ENCODE measurements around the gene MCIDAS. TPM values are rescaled to one million over a fixed set of nuclear protein-coding genes. Genes with fewer than 3 reads are reported as not detected.

The MCIDAS gene
- total and polyA plus RNA-seq, 2 of the 13 experiments (the other 11 are each of a cell fraction or from before 2014, with no cell fraction given), result not detected

- Histone ChIP-seq H3K79me2 (ENCODE audit: insufficient read depth, low read length) (no peaks in the 10 kb centered on the region), H3K4me3 (replicated peaks in 1 of 3; ENCODE audit: insufficient read depth in 1 of 3, low read depth in 2 of 3, low read length in 3 of 3) (no peak overlapping the region), H3K9me3 (ENCODE audit: low read length) (no peaks in the 10 kb centered on the region), H3K36me3 (replicated peaks in 1 of 2; ENCODE audit: control insufficient read depth in 1 of 2, insufficient read depth in 2 of 2, low read length in 2 of 2) (no peaks in the 10 kb centered on the region), H3K9ac (ENCODE audit: insufficient read depth, low read depth, low read length) (no peak overlapping the region), H3K4me1 (ENCODE audit: insufficient read depth, low read length) (peaks cover 12% of the 10 kb centered on the region), H4K20me1 (ENCODE audit: insufficient read depth, low read length) (no peaks in the 10 kb centered on the region), H3K4me2 (ENCODE audit: low read depth, low read length) (no peak overlapping the region), H2AFZ (ENCODE audit: low read length) (no peak overlapping the region), H3K27ac (ENCODE audit: extremely low read length, insufficient read depth, low read length) (no peak overlapping the region), H3K27me3 (ENCODE audit: control insufficient read depth in 1 of 2, insufficient read depth in 2 of 2, low read length in 2 of 2) (peaks cover 0 to 15% of the 10 kb centered on the region in 2 experiments; a peak in 3 of 5 replicates)
- in situ Hi-C loops (cut with HindIII; ENCODE audit: extremely low pct_ligation_motif_present, low pct_unique_long_range_greater_than_20kb) (no loop called here), intact Hi-C loops (cut with micrococcal nuclease; ENCODE audit: unreplicated experiment) (loop anchor here (5.0 kb wide), 1 partner anchor 38 kb away; the partner anchor contains the start of gene MCIDAS)
- 0 out of 2 replicates have a peak, but pooled peaks have one; percentile 13 for TF ChIP-seq GATAD2A (CRISPR knock-in tag; IDR thresholded peaks at IDR 0.05)
- TF ChIP-seq FOXA1 (IDR thresholded peaks at IDR 0.05), result no peak
- 0 out of 2 replicates have a peak, but pooled peaks have one; percentile 21 for TF ChIP-seq FOXA1 (CRISPR knock-in tag; IDR thresholded peaks at IDR 0.05)
- TF ChIP-seq TFE3 (CRISPR knock-in tag; IDR thresholded peaks at IDR 0.05), result no peak
- no peak for TF ChIP-seq ZFP62 (CRISPR knock-in tag; IDR thresholded peaks at IDR 0.05)
- TF ChIP-seq FOXP1 (IDR thresholded peaks at IDR 0.05), result no peak
- peak; percentile 31; the same call in 1 of the 2 replicates for TF ChIP-seq FOXP1 (CRISPR knock-in tag; IDR thresholded peaks at IDR 0.05)
- peak; percentile 16; the same call in 1 of the 2 replicates for TF ChIP-seq FOXA3 (CRISPR knock-in tag; IDR thresholded peaks at IDR 0.05)
- TF ChIP-seq ZBTB39 (CRISPR knock-in tag; IDR thresholded peaks at IDR 0.05), result no peak
- ChIA-PET CTCF (ENCODE audit: low intra/inter-chr PET ratio, low total read pairs) (no interaction called here), POLR2A (no interaction called here)
- no TSS peak for BruUV-seq (replicated peaks)
- 3% methylated on average over 6 of the region's 6 CpGs for WGBS (ENCODE audit: low lambda C conversion rate)
- ATAC-seq, result no peak; the same call in 2 of the 3 replicates
- no peak for FAIRE-seq
- DNase-seq (ENCODE audit: low spot score), result no peak
Measured at GRCh38 chr5:55188656-55189540, 38.2 kb downstream of the MCIDAS start.
